Measurements from ENCODE around the gene POLR3C.

POLR3C gene

DNA sequence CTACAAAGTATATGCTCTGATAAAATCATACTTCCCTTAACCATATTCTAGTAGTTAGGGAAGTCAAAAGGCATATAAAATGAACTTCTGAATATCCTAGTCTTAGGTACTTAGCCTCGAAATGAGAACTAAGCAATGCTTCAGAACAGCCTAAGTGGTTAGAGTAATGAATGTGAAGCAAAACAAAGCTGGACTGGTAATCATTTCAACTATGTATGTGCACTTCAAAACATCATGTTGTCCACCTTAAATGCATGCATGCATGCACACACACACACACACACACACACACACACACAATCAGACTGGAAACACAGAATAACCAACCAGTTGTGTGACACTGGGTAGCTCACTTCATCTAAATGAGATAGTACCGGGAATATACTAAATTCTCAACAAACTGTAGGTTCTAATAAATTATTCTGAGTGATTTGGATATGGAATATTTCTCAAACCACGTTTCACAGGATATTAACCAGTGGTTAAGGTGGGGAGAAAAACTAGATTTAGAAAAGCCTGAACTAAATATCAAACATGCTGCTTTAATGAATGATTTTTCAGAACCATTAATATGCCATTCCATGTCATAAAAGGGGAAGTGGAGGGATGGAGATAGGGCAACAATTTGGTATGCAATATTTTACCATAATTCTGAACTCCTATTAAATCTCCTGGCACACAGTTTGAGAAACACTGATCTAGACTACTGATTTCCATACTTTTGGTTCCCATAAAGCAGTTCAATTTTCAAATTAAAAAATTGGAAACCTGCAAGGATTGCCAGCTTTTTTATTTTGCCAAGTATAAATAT, 19.6 kb upstream of the POLR3C start:
- no peaks in the 10 kb centered on the region for H3F3A ChIP-seq (ENCODE audit: insufficient read depth, low read length)
- H4K20me1 ChIP-seq (ENCODE audit: insufficient read depth, low read length), result no peaks in the 10 kb centered on the region
- H3K79me2 ChIP-seq (ENCODE audit: insufficient read depth, low read length), result peaks cover 32% of the 10 kb centered on the region
- no peak overlapping the region for H3K9ac ChIP-seq (ENCODE audit: low read length)
- no peak for TF ChIP-seq CTCF (IDR thresholded peaks at IDR 0.05; ENCODE audit: low read length)
- TF ChIP-seq EZH2 (IDR thresholded peaks at IDR 0.05; ENCODE audit: borderline replicate concordance, low read length), result no peak
- no peak overlapping the region for H3K4me3 ChIP-seq (ENCODE audit: low read depth, low read length, poor library complexity, severe bottlenecking)
- no peaks in the 10 kb centered on the region for H3K27me3 ChIP-seq (ENCODE audit: insufficient read depth, low read length)
- H3K4me2 ChIP-seq (ENCODE audit: low read length), result no peak overlapping the region
- no peaks in the 10 kb centered on the region for H3K9me3 ChIP-seq (ENCODE audit: low read length)
- H3K27ac ChIP-seq (ENCODE audit: low read depth, low read length, poor library complexity, severe bottlenecking), result no peak overlapping the region
- peaks cover 11% of the 10 kb centered on the region for H3K4me1 ChIP-seq (ENCODE audit: insufficient read depth, low read length, severe bottlenecking)
- no peaks in the 10 kb centered on the region for H3K9me2 ChIP-seq (ENCODE audit: low read depth, low read length)
- H3K36me3 ChIP-seq (ENCODE audit: insufficient read depth, low read length), result 0 out of 2 replicates have a peak, but pooled peaks cover 3% of the 10 kb centered on the region
- no peak overlapping the region for H2AFZ ChIP-seq (ENCODE audit: low read length)

GRCh38 chr1:145805057-145805456, 18.9 kb upstream of the POLR3C start:
- Histone ChIP-seq H3K36me3 (ENCODE audit: insufficient read depth, low read length) (0 out of 2 replicates have a peak, but pooled peaks cover 3% of the 10 kb centered on the region), H3K79me2 (ENCODE audit: insufficient read depth, low read length) (peaks cover 32% of the 10 kb centered on the region), H3K9me3 (ENCODE audit: low read length) (no peaks in the 10 kb centered on the region), H3K9ac (ENCODE audit: low read length) (no peak overlapping the region), H4K20me1 (ENCODE audit: insufficient read depth, low read length) (no peaks in the 10 kb centered on the region), H3K4me3 (ENCODE audit: low read depth, low read length, poor library complexity, severe bottlenecking) (no peak overlapping the region), H3F3A (ENCODE audit: insufficient read depth, low read length) (no peaks in the 10 kb centered on the region), H3K27me3 (ENCODE audit: insufficient read depth, low read length) (no peaks in the 10 kb centered on the region), H3K27ac (ENCODE audit: low read depth, low read length, poor library complexity, severe bottlenecking) (no peak overlapping the region), H3K4me1 (ENCODE audit: insufficient read depth, low read length, severe bottlenecking) (peaks cover 11% of the 10 kb centered on the region), H3K9me2 (ENCODE audit: low read depth, low read length) (no peaks in the 10 kb centered on the region), H3K4me2 (ENCODE audit: low read length) (no peak overlapping the region), H2AFZ (ENCODE audit: low read length) (no peak overlapping the region)
- TF ChIP-seq CTCF (IDR thresholded peaks at IDR 0.05; ENCODE audit: low read length) (no peak), EZH2 (IDR thresholded peaks at IDR 0.05; ENCODE audit: borderline replicate concordance, low read length) (no peak)

DNA sequence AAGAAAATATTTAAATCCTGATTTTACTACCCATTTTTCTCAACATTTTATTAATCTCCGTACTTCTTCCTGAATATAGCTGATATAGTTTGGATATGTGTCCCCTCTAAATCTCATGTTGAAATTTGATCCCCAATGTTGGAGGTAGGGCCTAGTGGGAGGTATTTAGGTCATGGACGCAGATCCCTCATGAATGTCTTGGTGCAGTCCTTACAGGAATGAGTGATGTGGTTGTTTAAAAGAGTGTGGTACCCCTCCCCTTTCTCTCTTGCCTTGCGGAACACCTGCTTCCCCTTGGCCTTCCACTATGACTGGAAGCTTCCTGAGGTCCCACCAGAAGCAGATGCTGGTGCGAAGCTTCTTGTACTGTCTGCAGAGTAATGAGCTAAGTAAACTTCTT, 17.6 kb upstream of the POLR3C start:
- no peak overlapping the region for H3K27ac ChIP-seq (ENCODE audit: low read depth, low read length, poor library complexity, severe bottlenecking)
- no peak overlapping the region for H3K4me2 ChIP-seq (ENCODE audit: low read length)
- no peaks in the 10 kb centered on the region for H3K9me3 ChIP-seq (ENCODE audit: low read length)
- H3F3A ChIP-seq (ENCODE audit: insufficient read depth, low read length), result no peaks in the 10 kb centered on the region
- H3K4me3 ChIP-seq (ENCODE audit: low read depth, low read length, poor library complexity, severe bottlenecking), result no peak overlapping the region
- H3K4me1 ChIP-seq (ENCODE audit: insufficient read depth, low read length, severe bottlenecking), result peaks cover 11% of the 10 kb centered on the region
- H3K9me2 ChIP-seq (ENCODE audit: low read depth, low read length), result no peaks in the 10 kb centered on the region
- H3K36me3 ChIP-seq (ENCODE audit: insufficient read depth, low read length), result 0 out of 2 replicates have a peak, but pooled peaks cover 3% of the 10 kb centered on the region
- H4K20me1 ChIP-seq (ENCODE audit: insufficient read depth, low read length), result no peaks in the 10 kb centered on the region
- TF ChIP-seq EZH2 (IDR thresholded peaks at IDR 0.05; ENCODE audit: borderline replicate concordance, low read length) (no peak), CTCF (IDR thresholded peaks at IDR 0.05; ENCODE audit: low read length) (no peak)
- no peak overlapping the region for H2AFZ ChIP-seq (ENCODE audit: low read length)
- no peaks in the 10 kb centered on the region for H3K27me3 ChIP-seq (ENCODE audit: insufficient read depth, low read length)
- peaks cover 32% of the 10 kb centered on the region for H3K79me2 ChIP-seq (ENCODE audit: insufficient read depth, low read length)
- no peak overlapping the region for H3K9ac ChIP-seq (ENCODE audit: low read length)
